ENCODE results near the gene TBL1XR1.

The TBL1XR1 gene

DNA sequence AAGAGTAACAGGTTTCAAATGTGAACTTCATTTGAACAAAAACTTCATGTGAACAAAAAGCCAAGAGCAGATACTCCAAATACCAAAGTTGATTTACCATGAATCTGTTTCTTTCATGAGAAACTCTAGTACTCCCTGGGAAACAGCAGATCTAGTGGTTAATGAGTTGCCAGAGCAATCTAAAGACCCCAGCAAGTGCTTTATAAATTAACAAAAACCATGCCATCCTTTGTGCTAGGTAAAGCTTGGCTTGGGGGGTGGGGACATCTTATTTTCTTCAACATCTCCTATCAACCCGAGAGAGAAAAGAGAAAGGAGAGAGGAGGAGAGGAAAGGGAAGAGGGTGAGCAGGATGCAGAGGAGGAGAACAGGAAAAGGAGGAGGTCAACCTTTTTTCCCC, 100.7 kb downstream of the TBL1XR1 start:
- TF ChIP-seq YY1 (IDR thresholded peaks at IDR 0.05; ENCODE audit: low read depth) (no peak), CREB1 (IDR thresholded peaks at IDR 0.05; ENCODE audit: low read depth) (no peak), EGR1 (IDR thresholded peaks at IDR 0.05) (no peak), TCF12 (IDR thresholded peaks at IDR 0.05; ENCODE audit: low read depth) (no peak), CEBPB (IDR thresholded peaks at IDR 0.05) (no peak), TEAD4 (IDR thresholded peaks at IDR 0.05) (no peak), EP300 (IDR thresholded peaks at IDR 0.05; ENCODE audit: borderline replicate concordance) (no peak), TAF1 (IDR thresholded peaks at IDR 0.05; ENCODE audit: low read depth) (no peak), ZBTB7A (IDR thresholded peaks at IDR 0.05; ENCODE audit: low read depth) (no peak), NFIC (IDR thresholded peaks at IDR 0.05) (no peak), FOXM1 (IDR thresholded peaks at IDR 0.05; ENCODE audit: borderline replicate concordance, low read depth) (no peak), RAD21 (IDR thresholded peaks at IDR 0.05; ENCODE audit: low read depth) (no peak)
- TF ChIP-seq, protein P1, sequence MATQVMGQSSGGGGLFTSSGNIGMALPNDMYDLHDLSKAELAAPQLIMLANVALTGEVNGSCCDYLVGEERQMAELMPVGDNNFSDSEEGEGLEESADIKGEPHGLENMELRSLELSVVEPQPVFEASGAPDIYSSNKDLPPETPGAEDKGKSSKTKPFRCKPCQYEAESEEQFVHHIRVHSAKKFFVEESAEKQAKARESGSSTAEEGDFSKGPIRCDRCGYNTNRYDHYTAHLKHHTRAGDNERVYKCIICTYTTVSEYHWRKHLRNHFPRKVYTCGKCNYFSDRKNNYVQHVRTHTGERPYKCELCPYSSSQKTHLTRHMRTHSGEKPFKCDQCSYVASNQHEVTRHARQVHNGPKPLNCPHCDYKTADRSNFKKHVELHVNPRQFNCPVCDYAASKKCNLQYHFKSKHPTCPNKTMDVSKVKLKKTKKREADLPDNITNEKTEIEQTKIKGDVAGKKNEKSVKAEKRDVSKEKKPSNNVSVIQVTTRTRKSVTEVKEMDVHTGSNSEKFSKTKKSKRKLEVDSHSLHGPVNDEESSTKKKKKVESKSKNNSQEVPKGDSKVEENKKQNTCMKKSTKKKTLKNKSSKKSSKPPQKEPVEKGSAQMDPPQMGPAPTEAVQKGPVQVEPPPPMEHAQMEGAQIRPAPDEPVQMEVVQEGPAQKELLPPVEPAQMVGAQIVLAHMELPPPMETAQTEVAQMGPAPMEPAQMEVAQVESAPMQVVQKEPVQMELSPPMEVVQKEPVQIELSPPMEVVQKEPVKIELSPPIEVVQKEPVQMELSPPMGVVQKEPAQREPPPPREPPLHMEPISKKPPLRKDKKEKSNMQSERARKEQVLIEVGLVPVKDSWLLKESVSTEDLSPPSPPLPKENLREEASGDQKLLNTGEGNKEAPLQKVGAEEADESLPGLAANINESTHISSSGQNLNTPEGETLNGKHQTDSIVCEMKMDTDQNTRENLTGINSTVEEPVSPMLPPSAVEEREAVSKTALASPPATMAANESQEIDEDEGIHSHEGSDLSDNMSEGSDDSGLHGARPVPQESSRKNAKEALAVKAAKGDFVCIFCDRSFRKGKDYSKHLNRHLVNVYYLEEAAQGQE (IDR thresholded peaks at IDR 0.05; ENCODE audit: low read depth), result no peak
- TF ChIP-seq, protein P2, sequence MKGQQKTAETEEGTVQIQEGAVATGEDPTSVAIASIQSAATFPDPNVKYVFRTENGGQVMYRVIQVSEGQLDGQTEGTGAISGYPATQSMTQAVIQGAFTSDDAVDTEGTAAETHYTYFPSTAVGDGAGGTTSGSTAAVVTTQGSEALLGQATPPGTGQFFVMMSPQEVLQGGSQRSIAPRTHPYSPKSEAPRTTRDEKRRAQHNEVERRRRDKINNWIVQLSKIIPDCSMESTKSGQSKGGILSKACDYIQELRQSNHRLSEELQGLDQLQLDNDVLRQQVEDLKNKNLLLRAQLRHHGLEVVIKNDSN (IDR thresholded peaks at IDR 0.05), result no peak
- TF ChIP-seq, protein P3, sequence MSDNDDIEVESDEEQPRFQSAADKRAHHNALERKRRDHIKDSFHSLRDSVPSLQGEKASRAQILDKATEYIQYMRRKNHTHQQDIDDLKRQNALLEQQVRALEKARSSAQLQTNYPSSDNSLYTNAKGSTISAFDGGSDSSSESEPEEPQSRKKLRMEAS (IDR thresholded peaks at IDR 0.05), result no peak

DNA sequence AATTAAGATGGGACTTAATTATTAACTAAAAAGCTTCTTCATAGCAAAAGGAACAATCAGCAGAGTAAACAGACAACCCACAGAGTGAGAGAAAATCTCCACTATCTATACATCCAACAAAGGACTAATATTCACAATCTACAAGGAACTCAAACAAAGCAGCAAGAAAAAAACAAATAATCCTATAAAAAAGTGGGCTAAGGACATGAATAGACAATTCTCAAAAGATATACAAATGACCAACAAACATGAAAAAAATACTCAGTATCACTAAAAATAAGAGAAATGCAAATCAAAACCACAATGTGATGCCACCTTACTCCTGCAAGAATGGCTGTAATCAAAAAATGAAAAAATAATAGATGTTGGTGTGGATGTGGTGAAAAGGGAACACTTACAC, 103.3 kb downstream of the TBL1XR1 start:
- TF ChIP-seq TAF1 (IDR thresholded peaks at IDR 0.05; ENCODE audit: low read depth) (no peak), EGR1 (IDR thresholded peaks at IDR 0.05) (no peak)
- TF ChIP-seq, protein P2 (IDR thresholded peaks at IDR 0.05), result no peak

DNA sequence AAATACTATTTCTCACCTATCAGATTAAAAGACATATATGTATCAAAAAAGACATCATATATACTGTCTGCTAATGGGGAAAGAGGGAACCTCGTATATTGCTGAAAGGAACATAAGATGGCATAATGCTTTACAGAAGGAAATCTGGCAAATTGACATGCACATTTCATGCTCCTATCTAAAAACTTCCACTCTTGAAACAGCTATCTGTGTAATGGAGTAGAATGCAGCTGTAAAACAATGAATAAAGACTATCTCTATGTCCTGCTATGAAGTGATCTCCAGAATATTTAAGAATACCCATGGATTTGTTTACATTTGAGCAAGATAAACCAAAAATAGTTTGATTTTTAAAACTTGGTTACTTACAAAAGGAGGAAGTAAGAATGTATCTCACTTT, 107.4 kb downstream of the TBL1XR1 start:
- TF ChIP-seq ZBTB7A (IDR thresholded peaks at IDR 0.05; ENCODE audit: low read depth) (no peak), CREB1 (IDR thresholded peaks at IDR 0.05; ENCODE audit: low read depth) (no peak), TEAD4 (IDR thresholded peaks at IDR 0.05) (no peak), EGR1 (IDR thresholded peaks at IDR 0.05) (no peak), NFIC (IDR thresholded peaks at IDR 0.05) (no peak), TCF12 (IDR thresholded peaks at IDR 0.05; ENCODE audit: low read depth) (no peak), CEBPB (IDR thresholded peaks at IDR 0.05) (no peak), YY1 (IDR thresholded peaks at IDR 0.05; ENCODE audit: low read depth) (no peak), EP300 (IDR thresholded peaks at IDR 0.05; ENCODE audit: borderline replicate concordance) (no peak), RAD21 (IDR thresholded peaks at IDR 0.05; ENCODE audit: low read depth) (no peak), FOXM1 (IDR thresholded peaks at IDR 0.05; ENCODE audit: borderline replicate concordance, low read depth) (no peak), TAF1 (IDR thresholded peaks at IDR 0.05; ENCODE audit: low read depth) (no peak)
- TF ChIP-seq, protein P3 (IDR thresholded peaks at IDR 0.05), result no peak
- TF ChIP-seq, protein P1 (IDR thresholded peaks at IDR 0.05; ENCODE audit: low read depth), result no peak
- TF ChIP-seq, protein P2 (IDR thresholded peaks at IDR 0.05), result no peak

DNA sequence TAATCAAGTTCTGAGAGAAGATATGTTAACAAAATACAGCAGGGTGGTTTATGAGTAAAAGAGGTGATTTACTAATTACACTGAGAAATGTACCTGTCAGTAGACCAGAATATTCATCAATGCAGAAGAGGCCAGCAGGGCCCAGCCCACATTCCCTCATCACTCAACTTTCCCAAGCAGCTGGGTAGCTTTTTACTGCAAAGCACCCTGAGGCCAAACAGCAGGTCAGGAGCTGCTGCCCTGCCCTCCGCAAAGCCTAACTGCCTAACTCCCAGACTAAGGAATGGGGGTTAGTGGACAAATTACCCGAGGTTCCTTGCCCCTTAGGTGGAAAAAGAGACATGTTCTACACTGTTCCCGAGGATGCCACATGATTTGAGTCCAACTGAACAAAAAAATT, 108.2 kb downstream of the TBL1XR1 start:
- TF ChIP-seq, protein P3 (IDR thresholded peaks at IDR 0.05), result no peak
- TF ChIP-seq EP300 (IDR thresholded peaks at IDR 0.05; ENCODE audit: borderline replicate concordance) (no peak), TEAD4 (IDR thresholded peaks at IDR 0.05) (no peak), RAD21 (IDR thresholded peaks at IDR 0.05; ENCODE audit: low read depth) (no peak), CREB1 (IDR thresholded peaks at IDR 0.05; ENCODE audit: low read depth) (no peak), CEBPB (IDR thresholded peaks at IDR 0.05) (no peak), YY1 (IDR thresholded peaks at IDR 0.05; ENCODE audit: low read depth) (no peak), NFIC (IDR thresholded peaks at IDR 0.05) (no peak), ZBTB7A (IDR thresholded peaks at IDR 0.05; ENCODE audit: low read depth) (no peak), EGR1 (IDR thresholded peaks at IDR 0.05) (no peak)
- TF ChIP-seq, protein P2 (IDR thresholded peaks at IDR 0.05), result no peak
- TF ChIP-seq, protein P1 (IDR thresholded peaks at IDR 0.05; ENCODE audit: low read depth), result no peak

Measured in Ishikawa (cell line).